ENCODE measurements around the gene LBX1. TPM values are rescaled to one million over a fixed set of nuclear protein-coding genes. Genes with fewer than 3 reads are reported as not detected.

The LBX1 gene
- total RNA-seq, 1 donor from 2014 or later = 0.24 TPM

DNA sequence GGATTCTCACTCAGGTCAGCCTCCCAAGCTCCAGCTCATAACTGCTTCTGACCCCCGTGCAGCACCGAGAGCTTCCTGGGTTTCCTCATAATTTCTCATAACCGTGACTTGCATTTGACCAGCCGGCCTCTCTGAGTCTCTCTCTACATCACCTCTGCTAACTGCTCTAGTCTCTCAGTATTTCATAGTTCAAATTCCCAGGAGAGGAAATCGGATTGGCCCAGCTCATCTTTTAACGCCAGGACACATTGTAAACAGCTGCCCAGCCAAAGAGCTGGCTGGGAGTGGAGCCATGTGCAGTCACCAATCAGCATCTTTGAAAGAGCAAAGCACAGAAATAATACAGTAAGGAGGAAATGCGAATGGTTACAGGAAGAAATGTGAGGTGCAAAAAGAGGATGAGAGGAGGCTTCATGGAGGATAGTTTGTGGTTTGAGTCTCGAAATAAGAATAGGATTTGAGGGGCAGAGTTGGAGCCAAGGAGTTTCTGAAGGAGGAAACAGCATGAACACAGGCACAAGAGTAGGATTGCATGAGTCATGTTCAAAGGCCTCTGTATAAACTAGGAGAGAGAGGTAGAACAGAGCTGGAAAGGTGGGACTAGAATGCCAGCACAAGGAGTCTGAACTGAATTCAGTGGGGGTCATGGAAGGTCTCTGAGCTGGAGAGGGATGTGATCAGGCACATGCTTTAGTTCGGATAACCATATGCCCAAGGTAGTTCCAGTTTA lies 15.2 kb upstream of the LBX1 start:
- peak; percentile 42 for DNase-seq (ENCODE audit: low spot score)

DNA sequence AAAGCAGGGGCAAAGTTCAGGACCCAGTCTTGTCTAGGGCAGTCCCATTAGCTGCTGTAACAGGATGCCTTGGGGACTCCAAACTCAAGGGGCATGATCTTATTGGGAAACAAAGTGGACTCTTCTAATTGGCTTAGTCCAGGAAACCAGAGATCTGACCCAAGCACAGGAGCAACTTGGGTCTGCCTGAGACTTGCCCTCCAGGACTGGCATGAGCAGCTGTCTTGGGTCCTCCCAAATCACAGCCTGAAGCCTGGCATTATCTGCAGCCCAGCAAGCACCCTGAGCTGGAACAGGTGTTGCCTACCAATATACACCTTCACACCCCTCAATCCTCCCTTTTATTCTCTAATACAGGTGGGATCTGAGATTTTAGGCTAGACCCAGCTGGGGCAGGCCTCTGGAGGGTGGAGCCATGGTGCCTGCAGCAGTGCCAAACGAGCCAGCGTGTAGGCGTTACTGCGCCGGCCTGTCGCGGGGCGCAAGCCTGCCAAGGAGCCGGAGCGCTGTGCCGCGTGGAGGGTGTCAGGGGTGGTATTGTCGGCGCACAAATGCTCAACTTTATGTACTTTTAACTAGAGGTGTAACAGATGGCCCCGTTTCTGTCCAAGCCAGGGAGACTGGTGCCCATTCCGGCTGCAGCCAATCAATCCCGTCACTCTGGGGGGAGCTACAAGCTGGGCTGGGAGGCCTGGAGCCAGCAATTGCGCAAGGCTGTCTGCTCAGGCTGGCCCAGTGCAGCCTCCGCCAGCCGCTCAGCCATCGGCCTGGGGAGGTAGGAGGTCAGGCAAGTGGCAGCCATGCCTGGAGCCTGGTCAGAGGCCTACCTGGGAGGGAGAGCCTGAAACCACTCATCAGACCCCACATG lies 12.8 kb upstream of the LBX1 start:
- DNase-seq (ENCODE audit: low spot score) = no peak

DNA sequence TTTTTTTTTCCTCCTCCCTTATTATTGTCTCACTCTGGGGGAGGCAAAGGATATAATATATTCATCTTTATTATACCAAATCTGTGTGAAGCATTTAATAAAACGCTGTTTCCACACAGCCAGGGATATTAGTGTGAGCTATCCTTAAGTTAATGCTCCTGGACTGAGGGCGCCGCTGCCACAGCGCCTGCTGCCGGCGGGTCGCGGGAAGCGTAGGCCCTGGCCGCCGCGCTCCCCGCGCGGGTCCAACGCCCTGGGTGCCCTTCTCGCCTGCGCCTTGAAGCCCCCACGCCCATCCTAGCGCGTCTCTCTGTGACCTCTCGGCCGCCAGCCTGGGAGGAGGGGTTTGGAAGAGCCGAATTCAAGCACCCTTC lies 9.5 kb upstream of the LBX1 start:
- DNase-seq (ENCODE audit: low spot score) = no peak

- no peak for DNase-seq (ENCODE audit: low spot score)
Measured at GRCh38 chr10:101237982-101238731, 8.9 kb upstream of the LBX1 start.

DNA sequence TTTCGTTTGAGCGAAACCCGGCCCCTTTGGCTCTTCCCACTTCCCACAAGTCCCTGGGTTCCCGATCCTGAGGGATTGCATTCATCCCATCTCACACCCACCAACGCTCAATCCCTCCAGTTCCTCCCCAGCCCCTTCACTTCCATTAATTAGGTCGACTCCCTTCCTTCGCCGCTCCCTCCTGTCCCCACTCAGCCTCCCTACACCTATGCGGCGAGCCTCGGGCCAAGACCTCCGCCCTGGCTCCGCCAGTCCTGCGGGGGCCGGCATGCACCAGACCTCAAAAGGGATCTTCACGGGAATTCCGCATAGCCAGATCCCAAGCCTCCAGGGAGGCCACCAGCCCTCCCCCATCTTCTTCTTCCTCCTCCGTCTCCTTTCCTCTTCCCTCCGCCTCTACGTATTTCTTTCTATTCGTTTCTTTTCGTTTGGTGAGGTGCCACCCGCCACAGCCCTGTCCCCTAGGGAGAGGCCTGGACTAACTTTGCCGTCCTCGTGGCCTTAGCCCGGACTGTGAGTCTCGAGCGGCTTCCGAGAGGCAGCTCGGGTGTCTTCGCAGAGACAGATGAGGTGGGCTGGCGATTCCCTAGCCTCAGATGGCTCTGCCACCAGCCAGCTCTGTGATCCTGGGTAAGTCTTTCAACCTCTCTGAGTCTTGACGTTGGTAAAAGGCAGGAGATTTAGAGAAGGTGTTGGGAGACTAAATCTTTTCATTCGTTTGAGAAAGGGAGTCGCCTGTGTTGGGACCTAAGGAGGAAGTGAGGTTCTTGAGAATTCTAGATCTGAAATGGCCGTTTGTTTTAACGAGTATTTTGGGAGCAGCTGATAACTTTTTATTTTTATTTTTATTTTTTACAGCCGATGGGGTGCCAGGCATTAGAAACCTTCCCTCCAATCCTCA lies 8.1 kb upstream of the LBX1 start:
- peak; percentile 30 for DNase-seq (ENCODE audit: low spot score)

- no peak for DNase-seq (ENCODE audit: low spot score)
Measured at GRCh38 chr10:101236376-101237080, 7.3 kb upstream of the LBX1 start.

GRCh38 chr10:101235766-101236165 lies 6.5 kb upstream of the LBX1 start:
- no peak for DNase-seq (ENCODE audit: low spot score)

DNA sequence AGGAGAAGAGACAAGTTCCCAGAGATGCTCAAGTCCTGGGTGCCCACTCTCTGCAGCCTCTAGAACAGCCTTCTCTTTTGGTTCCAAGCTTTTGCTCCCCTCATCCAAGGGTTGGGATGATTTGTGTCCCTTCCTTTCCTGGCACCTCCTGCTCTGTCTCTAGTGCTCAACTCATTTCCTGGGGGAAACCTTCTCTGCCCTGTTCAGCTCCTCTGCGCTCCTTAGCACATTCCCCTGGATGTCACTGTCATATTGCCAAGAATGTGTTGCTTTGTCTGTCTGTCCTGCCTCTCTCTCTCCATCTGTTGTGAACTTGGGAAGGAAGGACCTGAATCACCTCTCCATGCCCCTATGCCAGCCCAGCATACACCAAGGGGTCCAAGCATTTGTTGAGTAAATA lies 5.1 kb upstream of the LBX1 start:
- DNase-seq (ENCODE audit: low spot score) = no peak

DNA sequence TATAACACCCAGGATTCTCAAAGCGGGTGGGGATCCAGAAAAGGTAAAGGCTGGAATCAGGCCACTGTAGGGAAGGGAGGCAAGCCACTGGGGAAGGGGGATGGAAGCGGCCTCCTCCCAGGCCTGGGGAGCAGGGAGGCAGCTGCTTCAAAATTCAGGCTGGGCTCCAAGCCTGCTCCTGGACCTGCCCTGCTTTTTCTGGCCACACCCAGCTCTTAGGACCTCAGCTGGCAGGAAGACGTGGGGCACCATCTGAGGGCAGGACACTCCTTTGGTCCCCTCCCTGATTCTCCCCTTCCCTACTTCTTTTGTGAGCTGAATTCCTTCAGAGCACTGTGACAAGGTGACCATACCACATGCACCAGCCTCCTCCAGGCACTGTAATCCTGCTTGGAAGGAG lies 4.6 kb upstream of the LBX1 start:
- DNase-seq (ENCODE audit: low spot score) = no peak

GRCh38 chr10:101233443-101233842 lies 4.2 kb upstream of the LBX1 start:
- no peak for DNase-seq (ENCODE audit: low spot score)

- no peak for DNase-seq (ENCODE audit: low spot score)
Measured at GRCh38 chr10:101231912-101232689, 2.8 kb upstream of the LBX1 start.

- no peak for DNase-seq (ENCODE audit: low spot score)
Measured at GRCh38 chr10:101231092-101231491, 1.8 kb upstream of the LBX1 start.

- DNase-seq (ENCODE audit: low spot score) = peak; percentile 40
Measured at GRCh38 chr10:101230183-101230917, 1.1 kb upstream of the LBX1 start.

DNA sequence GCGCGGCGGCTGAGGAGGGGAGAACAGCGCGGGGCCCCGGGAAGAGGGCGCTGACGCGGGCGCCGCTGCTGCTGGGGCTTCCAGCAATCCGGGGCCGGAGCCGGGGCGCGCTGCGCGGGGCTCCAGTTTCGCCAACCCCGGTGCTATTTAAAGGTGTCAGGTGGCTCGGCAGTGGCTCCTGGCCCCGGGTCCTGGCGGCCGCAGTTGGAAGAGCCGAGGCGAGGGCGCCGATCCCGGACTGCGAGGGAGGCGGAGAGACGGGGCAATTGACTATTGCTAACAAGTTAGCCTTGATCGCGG lies 347 bp downstream of the LBX1 start:
- no peak for DNase-seq (ENCODE audit: low spot score)

GRCh38 chr10:101228153-101228965 lies 904 bp downstream of the LBX1 start:
- DNase-seq (ENCODE audit: low spot score) = no peak

DNA sequence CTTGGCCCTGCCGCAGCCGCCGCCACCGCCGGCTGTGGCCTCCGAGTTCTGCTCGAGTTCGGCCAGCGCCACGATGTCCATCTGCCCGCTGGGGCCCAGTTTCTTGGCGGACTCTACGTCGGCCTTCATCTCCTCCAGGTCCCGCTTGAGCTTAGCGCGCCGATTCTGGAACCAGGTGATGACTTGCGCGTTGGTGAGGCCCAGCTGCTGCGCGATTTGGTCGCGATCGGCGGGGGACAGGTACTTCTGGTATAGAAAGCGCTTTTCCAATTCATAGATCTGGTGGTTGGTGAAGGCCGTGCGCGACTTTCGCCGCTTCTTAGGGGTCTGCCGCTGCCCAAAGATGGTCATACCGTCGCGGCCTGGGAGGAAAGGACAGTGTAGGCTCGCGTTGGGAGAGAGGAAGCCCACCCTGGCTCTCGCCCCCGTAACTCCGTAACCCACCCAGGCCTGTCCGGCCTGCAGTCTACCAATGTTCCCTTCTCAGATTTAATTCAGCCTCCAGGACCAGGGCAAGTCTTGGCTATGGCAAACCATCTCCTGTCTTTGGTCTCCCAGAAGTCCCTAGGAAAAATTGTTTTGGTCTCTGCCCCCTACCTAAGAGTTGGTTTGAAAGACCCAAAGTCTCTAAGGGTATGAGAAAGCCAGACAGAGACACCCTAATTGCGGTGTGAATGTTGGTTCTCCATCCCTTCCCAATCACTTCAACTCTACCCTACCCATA lies 1.7 kb downstream of the LBX1 start:
- no peak for DNase-seq (ENCODE audit: low spot score)

DNA sequence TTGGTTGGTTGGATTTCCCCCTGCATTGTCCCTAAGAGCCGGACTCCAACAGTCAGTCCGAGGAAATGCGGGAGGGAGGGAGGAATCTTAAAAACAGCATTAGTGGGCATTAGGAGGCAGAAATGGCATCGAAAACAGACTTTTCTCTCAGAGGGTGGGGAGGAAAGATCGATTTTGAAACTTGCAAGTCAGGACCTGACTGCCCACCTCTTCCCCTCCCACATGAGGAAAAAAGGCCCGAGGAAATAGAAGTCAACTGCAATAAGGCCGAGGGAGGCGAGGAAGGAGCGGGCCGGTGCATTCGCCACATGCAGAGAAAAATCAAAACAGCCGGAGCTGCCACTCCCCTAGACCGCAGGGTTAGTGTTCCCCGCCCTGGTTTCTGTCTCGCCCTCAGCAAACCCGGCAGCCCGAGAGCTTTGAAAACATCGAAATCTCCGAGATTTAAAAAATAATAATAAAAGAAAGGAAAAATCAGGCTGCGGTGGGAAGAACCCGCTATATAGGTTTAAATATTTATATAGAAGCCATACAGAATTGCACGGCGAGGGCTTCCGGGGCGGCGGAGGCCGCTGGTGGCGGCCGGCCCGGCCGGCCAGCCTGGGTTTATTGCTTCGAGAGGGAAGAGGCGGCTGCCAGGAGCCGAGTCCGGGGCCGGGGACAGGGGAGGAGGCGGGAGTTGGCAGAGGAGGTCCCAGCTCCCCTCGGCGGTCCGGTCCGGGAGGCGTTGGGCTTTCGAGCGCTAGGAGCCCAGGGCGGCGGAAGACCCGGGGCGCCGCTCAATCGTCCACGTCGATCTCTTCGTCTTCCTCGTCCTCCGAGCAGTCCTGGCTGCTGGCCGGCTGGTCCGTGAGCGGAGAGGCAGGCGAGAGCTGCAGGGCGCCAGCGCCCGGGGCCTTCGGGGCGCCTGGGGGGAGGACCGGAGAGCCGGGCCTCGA lies 2.5 kb downstream of the LBX1 start:
- DNase-seq (ENCODE audit: low spot score) = no peak
